ENCODE results near the gene NTM. TPM values are rescaled to one million over a fixed set of nuclear protein-coding genes. Genes with fewer than 3 reads are reported as not detected.

NTM gene
- total RNA-seq: 100 to 1,000 TPM in 4 of 6 donors, 10 to 100 TPM in 1, 1 to 10 TPM in 1; 4.1 to 151 (median 115) TPM

DNA sequence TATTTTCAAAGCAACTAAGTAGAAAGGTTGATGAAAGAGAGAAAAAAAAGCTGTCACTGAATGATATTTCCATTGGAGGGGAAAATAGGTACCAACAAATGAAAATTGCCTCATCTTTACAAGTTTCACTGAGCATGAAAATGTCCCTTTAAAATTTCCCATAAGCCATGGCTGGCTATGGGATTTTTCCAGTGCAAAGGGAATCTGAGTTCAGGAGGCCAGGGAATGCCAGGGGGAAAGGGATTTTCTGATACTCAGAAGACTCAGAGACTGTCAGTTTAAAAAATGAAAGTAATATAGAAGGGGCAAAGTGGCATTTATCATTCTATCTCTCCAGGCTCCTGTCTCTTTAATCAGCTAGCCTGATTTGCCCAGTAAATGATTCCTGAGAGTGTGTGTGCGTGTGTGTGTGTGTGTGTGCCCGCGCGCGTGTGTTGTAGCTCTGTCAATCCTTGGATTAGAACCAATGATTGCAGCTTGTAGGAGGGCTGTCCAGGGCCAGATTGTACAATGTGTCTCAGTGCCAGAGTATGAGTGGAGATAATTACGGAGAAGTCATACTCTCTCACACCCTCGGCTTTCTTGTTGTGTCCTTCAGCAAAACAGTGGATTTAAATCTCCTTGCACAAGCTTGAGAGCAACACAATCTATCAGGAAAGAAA is at the start of gene NTM:
Gene NTM (plus strand): TSS at position 526 of the 662 bp plus-strand sequence.
- DNase-seq (peak in 1 of 2 donors; percentile 52), ATAC-seq (ENCODE audit: low FRiP score in 2 of 2) (peak; percentile 82 to 83)
- no peaks in the 10 kb centered on the region for H3K9me3 ChIP-seq
- 24 to 40% methylated on average over 7 of the region's 7 CpGs for WGBS, 2 donors
- no peaks in the 10 kb centered on the region for H3K36me3 ChIP-seq
- H3K4me3 ChIP-seq: peak within 1 kb of the TSS in 3 of 4 donors; percentile 12 to 32 (median 27)
- H3K4me1 ChIP-seq: peaks cover 0 to 13% (median 3%) of the 10 kb centered on the region in 4 donors
- peaks cover 0 to 4% (median 0%) of the 10 kb centered on the region in 4 donors for H3K27me3 ChIP-seq
- peak within 1 kb of the TSS in 1 of 4 donors; percentile 46 for H3K27ac ChIP-seq
- TF ChIP-seq EP300 (IDR thresholded peaks at IDR 0.05): no peak
- TF ChIP-seq POLR2A (IDR thresholded peaks at IDR 0.05): peak in 1 of 4 donors; percentile 44

DNA sequence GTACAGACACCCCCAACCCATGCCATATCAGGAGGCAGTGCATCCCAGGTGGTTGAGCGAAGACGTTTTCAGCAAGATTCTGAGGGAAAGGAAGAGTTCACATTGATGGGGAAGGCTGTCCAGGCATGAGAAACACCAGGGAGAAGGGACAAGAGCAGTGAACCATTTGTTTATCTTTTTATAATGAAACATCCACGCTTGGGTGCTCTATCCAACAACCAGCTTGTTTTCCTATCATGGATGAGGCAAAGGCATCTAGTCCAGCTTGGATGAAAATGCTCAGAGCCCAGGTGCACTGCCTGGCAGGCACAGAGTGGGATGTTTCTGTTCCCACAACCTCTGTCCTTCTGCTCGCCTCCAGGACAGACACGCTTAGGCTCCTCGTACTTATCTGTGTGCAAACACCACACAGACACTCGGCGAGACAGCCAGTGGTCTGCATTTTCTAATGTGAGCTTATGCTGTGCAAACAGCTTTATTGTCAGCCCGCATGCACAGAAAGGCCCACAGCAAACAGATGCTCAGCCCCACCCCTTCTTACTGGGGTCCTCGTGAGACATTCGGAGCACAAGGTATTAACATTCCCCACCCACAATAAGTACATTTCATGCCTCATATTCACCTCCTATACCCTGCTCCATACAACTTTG is 45.4 kb upstream of the NTM start:
- Histone ChIP-seq H3K27me3 (no peaks in the 10 kb centered on the region), H3K27ac (no peak overlapping the region), H3K4me3 (no peak overlapping the region), H3K4me1 (no peaks in the 10 kb centered on the region), H3K36me3 (no peaks in the 10 kb centered on the region), H3K9me3 (no peaks in the 10 kb centered on the region)
- ATAC-seq (ENCODE audit: low FRiP score in 2 of 2): peak in 1 of 2 donors; percentile 34
- DNase-seq: no peak
- WGBS, 2 donors: 70 to 72% methylated on average over 11 of the region's 11 CpGs
- no peak for TF ChIP-seq POLR2AphosphoS5 (IDR thresholded peaks at IDR 0.05)
- TF ChIP-seq EP300 (IDR thresholded peaks at IDR 0.05): no peak
- TF ChIP-seq POLR2A (IDR thresholded peaks at IDR 0.05): no peak
- TF ChIP-seq, protein P1, sequence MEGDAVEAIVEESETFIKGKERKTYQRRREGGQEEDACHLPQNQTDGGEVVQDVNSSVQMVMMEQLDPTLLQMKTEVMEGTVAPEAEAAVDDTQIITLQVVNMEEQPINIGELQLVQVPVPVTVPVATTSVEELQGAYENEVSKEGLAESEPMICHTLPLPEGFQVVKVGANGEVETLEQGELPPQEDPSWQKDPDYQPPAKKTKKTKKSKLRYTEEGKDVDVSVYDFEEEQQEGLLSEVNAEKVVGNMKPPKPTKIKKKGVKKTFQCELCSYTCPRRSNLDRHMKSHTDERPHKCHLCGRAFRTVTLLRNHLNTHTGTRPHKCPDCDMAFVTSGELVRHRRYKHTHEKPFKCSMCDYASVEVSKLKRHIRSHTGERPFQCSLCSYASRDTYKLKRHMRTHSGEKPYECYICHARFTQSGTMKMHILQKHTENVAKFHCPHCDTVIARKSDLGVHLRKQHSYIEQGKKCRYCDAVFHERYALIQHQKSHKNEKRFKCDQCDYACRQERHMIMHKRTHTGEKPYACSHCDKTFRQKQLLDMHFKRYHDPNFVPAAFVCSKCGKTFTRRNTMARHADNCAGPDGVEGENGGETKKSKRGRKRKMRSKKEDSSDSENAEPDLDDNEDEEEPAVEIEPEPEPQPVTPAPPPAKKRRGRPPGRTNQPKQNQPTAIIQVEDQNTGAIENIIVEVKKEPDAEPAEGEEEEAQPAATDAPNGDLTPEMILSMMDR (IDR thresholded peaks at IDR 0.05): no peak

DNA sequence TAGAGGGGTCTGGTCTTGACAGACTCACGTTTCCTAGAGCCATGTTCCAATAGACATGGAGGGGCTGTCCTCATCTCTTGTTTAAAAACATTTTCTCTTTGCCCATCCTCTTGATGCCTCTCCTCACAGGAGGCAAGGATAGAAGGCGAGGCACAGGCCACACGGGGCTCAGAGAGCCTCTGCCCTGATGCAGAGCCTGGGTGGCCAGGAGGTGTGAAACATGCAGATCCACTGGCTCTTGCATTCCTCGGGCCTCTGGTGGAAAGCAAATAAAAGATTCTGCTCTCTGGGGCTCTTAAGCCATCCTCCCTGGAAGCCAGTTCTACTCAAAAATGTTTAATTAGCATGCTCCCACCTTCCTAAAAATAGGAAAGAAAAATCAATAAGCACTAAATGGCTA is 43.6 kb upstream of the NTM start:
- Histone ChIP-seq H3K9me3 (no peaks in the 10 kb centered on the region), H3K4me1 (no peaks in the 10 kb centered on the region), H3K27me3 (no peaks in the 10 kb centered on the region), H3K36me3 (no peaks in the 10 kb centered on the region), H3K27ac (no peak overlapping the region), H3K4me3 (no peak overlapping the region)
- no peak for ATAC-seq (ENCODE audit: low FRiP score in 2 of 2)
- TF ChIP-seq, protein P1 (IDR thresholded peaks at IDR 0.05): no peak
- TF ChIP-seq POLR2A (IDR thresholded peaks at IDR 0.05): no peak
- no peak for TF ChIP-seq EP300 (IDR thresholded peaks at IDR 0.05)
- no peak for TF ChIP-seq POLR2AphosphoS5 (IDR thresholded peaks at IDR 0.05)
- WGBS, 2 donors: 19 to 27% methylated on average over 2 to 4 of the region's 4 CpGs
- peak in 1 of 2 donors; percentile 2 for DNase-seq

DNA sequence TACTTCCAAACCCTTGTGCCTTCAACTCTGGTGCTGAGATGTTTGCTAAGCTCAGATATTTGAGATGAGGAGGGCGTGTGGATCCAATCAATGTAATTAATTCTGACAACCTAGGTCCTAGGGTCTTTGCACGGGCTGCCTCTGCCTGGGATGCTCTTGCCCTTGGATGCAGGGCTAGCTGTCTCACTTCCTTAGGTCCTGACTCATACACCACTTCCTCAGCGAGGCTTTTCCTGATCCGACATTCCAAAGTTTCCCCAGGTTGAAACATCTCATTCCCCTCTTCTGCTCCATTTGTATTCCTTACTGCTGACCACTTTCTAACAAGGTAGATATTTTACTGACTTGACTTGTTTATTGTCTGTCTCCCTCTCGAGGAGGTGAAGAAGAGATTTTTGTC is 43.0 kb upstream of the NTM start:
- H3K9me3 ChIP-seq: no peaks in the 10 kb centered on the region
- H3K36me3 ChIP-seq: no peaks in the 10 kb centered on the region
- H3K4me3 ChIP-seq: no peak overlapping the region
- DNase-seq (no peak), ATAC-seq (ENCODE audit: low FRiP score in 2 of 2) (no peak)
- no peak overlapping the region for H3K27ac ChIP-seq
- no peaks in the 10 kb centered on the region for H3K4me1 ChIP-seq
- 58 to 66% methylated on average over 5 of the region's 5 CpGs for WGBS, 2 donors
- H3K27me3 ChIP-seq: no peaks in the 10 kb centered on the region
- TF ChIP-seq POLR2A (IDR thresholded peaks at IDR 0.05): no peak
- no peak for TF ChIP-seq EP300 (IDR thresholded peaks at IDR 0.05)
- TF ChIP-seq POLR2AphosphoS5 (IDR thresholded peaks at IDR 0.05): no peak

DNA sequence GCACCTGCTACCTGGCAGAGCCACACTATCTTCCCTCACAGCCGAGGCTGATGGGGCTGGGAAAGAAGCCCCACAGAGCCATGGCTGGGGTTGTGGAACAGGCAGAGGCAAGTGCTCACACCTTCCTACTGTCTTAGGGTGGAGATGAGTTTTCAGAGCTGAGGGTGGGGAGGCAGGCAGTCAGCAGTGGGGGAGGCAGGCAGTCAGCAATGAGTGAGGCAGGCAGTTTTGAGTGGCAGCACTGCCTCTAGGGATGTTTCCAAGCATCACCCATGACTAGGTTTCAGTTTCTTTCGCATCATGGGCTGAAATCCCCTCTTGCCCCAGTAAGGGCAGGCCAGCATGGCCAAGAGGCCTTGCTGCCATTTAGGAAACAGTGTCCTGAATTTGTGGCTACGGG is 41.6 kb upstream of the NTM start:
- Histone ChIP-seq H3K4me3 (no peak overlapping the region), H3K27ac (no peak overlapping the region), H3K36me3 (no peaks in the 10 kb centered on the region), H3K27me3 (no peaks in the 10 kb centered on the region), H3K9me3 (no peaks in the 10 kb centered on the region), H3K4me1 (no peaks in the 10 kb centered on the region)
- TF ChIP-seq, protein P1 (IDR thresholded peaks at IDR 0.05): no peak
- TF ChIP-seq EP300 (IDR thresholded peaks at IDR 0.05) (no peak), POLR2A (IDR thresholded peaks at IDR 0.05) (no peak), POLR2AphosphoS5 (IDR thresholded peaks at IDR 0.05) (no peak)
- WGBS, 2 donors: 76 to 86% methylated on average over 3 of the region's 3 CpGs
- DNase-seq: no peak
- ATAC-seq (ENCODE audit: low FRiP score in 2 of 2): no peak
